ENCODE results near the gene DCTN3. TPM values are rescaled to one million over a fixed set of nuclear protein-coding genes. Genes with fewer than 3 reads are reported as not detected.

The DCTN3 gene
- total and polyA plus RNA-seq, 9 of the 15 experiments (the other 6 are each of a cell fraction or from before 2014, with no cell fraction given), result 11.0 to 51.0 (median 41.9) TPM

DNA sequence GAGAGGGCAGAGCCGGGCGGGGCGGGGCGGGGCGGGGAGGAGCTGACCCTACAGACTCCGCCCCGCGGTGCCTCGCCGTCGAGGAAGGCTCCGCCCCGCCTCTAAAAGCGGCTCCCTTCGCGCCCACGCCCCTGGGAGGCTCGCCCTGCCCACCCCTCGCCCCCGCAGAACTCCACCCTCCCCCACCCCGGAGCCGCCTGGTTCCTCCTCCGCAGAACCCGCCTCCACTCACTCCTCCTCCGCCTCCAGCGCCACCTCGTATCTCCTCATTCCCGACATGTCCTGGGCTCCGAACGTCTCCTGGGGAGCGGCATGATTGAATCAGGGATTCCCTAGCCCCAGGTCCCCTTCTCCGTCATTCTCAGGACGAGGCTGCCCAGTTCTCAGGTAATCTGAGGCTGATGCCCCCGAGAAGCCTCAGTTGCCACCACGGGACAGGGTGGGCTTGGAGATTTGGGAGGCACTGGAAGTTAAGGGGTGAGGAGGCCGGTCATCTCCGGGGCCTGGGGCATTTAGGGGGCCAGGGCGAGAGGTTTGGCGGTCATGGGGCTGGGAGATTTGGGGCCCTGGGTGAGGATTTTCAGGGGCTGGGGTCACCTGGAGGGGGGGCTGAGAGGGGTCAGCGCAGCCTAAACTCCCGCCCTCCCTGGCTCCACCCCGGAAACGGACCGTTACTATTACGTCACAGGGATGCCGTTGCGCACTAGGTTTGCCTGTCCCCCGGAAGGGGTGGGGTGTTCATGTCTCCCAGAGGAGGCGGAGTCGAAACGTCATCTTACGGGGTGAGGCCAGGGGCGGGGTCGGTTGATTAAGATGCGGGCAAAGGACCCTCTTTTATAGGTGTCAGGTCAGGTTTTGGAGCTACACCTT, 45.3 kb upstream of the DCTN3 start (continued):
- TF ChIP-seq, protein P1, sequence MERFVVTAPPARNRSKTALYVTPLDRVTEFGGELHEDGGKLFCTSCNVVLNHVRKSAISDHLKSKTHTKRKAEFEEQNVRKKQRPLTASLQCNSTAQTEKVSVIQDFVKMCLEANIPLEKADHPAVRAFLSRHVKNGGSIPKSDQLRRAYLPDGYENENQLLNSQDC (CRISPR knock-in tag; IDR thresholded peaks at IDR 0.05), result no peak
- TF ChIP-seq ZFX (CRISPR knock-in tag; IDR thresholded peaks at IDR 0.05), result peak; percentile 31; the same call in 1 of the 2 replicates
- peak; percentile 30 for TF ChIP-seq FOSL1 (tag; conservative IDR thresholded peaks at IDR 0.05)
- no peak for TF ChIP-seq PHF21A (IDR thresholded peaks at IDR 0.05; ENCODE audit: borderline replicate concordance, low read depth)
- TF ChIP-seq ETV5 (CRISPR knock-in tag; IDR thresholded peaks at IDR 0.05; ENCODE audit: low read depth), result peak; percentile 53; the same call in 1 of the 2 replicates
- peak; percentile 51; the same call in 1 of the 2 replicates for TF ChIP-seq GATAD2A (IDR thresholded peaks at IDR 0.05)
- TF ChIP-seq MCM5 (IDR thresholded peaks at IDR 0.05; ENCODE audit: low read depth), result no peak
- TF ChIP-seq ELF2 (CRISPR knock-in tag; IDR thresholded peaks at IDR 0.05), result no peak
- 0 out of 2 replicates have a peak, but pooled peaks have one; percentile 19 for TF ChIP-seq GTF2E2 (tag; IDR thresholded peaks at IDR 0.05)
- peak; percentile 93 for TF ChIP-seq GABPA (tag; conservative IDR thresholded peaks at IDR 0.05; ENCODE audit: low read depth)
- no peak for TF ChIP-seq SMC3 (conservative IDR thresholded peaks at IDR 0.05; ENCODE audit: insufficient read depth, low read depth, low read length)
- peak; percentile 33 for TF ChIP-seq PHF20 (IDR thresholded peaks at IDR 0.05; ENCODE audit: partially characterized antibody)
- peak; percentile 80; the same call in 1 of the 2 replicates for TF ChIP-seq LCOR (CRISPR knock-in tag; IDR thresholded peaks at IDR 0.05)
- TF ChIP-seq, protein P2, sequence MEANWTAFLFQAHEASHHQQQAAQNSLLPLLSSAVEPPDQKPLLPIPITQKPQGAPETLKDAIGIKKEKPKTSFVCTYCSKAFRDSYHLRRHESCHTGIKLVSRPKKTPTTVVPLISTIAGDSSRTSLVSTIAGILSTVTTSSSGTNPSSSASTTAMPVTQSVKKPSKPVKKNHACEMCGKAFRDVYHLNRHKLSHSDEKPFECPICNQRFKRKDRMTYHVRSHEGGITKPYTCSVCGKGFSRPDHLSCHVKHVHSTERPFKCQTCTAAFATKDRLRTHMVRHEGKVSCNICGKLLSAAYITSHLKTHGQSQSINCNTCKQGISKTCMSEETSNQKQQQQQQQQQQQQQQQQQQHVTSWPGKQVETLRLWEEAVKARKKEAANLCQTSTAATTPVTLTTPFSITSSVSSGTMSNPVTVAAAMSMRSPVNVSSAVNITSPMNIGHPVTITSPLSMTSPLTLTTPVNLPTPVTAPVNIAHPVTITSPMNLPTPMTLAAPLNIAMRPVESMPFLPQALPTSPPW (CRISPR knock-in tag; IDR thresholded peaks at IDR 0.05), result peak; percentile 90
- TF ChIP-seq CEBPB (tag; IDR thresholded peaks at IDR 0.05), result peak; percentile 85
- TF ChIP-seq, protein P3, sequence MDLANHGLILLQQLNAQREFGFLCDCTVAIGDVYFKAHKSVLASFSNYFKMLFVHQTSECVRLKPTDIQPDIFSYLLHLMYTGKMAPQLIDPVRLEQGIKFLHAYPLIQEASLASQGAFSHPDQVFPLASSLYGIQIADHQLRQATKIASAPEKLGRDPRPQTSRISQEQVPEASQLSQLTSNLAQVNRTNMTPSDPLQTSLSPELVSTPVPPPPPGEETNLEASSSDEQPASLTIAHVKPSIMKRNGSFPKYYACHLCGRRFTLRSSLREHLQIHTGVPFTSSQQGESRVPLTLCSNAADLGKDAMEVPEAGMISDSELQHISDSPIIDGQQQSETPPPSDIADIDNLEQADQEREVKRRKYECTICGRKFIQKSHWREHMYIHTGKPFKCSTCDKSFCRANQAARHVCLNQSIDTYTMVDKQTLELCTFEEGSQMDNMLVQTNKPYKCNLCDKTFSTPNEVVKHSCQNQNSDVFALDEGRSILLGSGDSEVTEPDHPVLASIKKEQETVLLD (IDR thresholded peaks at IDR 0.05), result peak; percentile 57; the same call in 1 of the 2 replicates
- peak; percentile 93 for TF ChIP-seq GABPB1 (CRISPR knock-in tag; IDR thresholded peaks at IDR 0.05)
- no peak for TF ChIP-seq ZNF212 (CRISPR knock-in tag; IDR thresholded peaks at IDR 0.05)
- TF ChIP-seq BHLHE40 (IDR thresholded peaks at IDR 0.05; ENCODE audit: low read length), result no peak
- TF ChIP-seq KLF16 (IDR thresholded peaks at IDR 0.05), result peak; percentile 64; the same call in 1 of the 2 replicates
- peak; percentile 81 for TF ChIP-seq POLR2G (IDR thresholded peaks at IDR 0.05; ENCODE audit: low read depth, low read length)
- peak; percentile 41 to 42; a peak in 1 of 4 replicates for TF ChIP-seq MAZ (CRISPR knock-in tag; conservative IDR thresholded peaks at IDR 0.05 in 1 of 2, IDR thresholded peaks at IDR 0.05 in 1 of 2)
- peak; percentile 71; the same call in 1 of the 2 replicates for TF ChIP-seq CEBPG (CRISPR knock-in tag; IDR thresholded peaks at IDR 0.05)
- peak; percentile 82 to 88 for TF ChIP-seq CEBPG (tag; conservative IDR thresholded peaks at IDR 0.05 in 1 of 2, IDR thresholded peaks at IDR 0.05 in 1 of 2)
- TF ChIP-seq NRF1 (conservative IDR thresholded peaks at IDR 0.05 in 1 of 2, IDR thresholded peaks at IDR 0.05 in 1 of 2), result peak; percentile 65 to 71
- TF ChIP-seq CXXC5 (CRISPR knock-in tag; IDR thresholded peaks at IDR 0.05), result peak; percentile 64
- TF ChIP-seq TAF1 (IDR thresholded peaks at IDR 0.05; ENCODE audit: control insufficient read depth, extremely low read depth, insufficient read depth, low read length, severe bottlenecking), result peak; percentile 85

All from K562 (cell line).